Measurements from ENCODE around the gene ADARB1. TPM values are rescaled to one million over a fixed set of nuclear protein-coding genes. Genes with fewer than 3 reads are reported as not detected.

Gene ADARB1
- total and polyA plus RNA-seq, 8 donors = 3.2 to 33.9 (median 9.4) TPM

- 47 to 80% (median 57%) methylated on average over 3 of the region's 3 CpGs for WGBS, 5 donors
- Histone ChIP-seq H3K4me3 (no peak overlapping the region), H3K36me3 (peaks cover 20 to 78% (median 60%) of the 10 kb centered on the region in 4 donors), H3K27ac (peak overlapping the region in 1 of 5 donors; percentile 40), H3K4me1 (peaks cover 0 to 6% (median 0%) of the 10 kb centered on the region in 4 donors), H3K27me3 (no peaks in the 10 kb centered on the region), H3K9me3 (no peaks in the 10 kb centered on the region)
- TF ChIP-seq POLR2AphosphoS5 (IDR thresholded peaks at IDR 0.05) (no peak), EP300 (IDR thresholded peaks at IDR 0.05) (no peak), POLR2A (IDR thresholded peaks at IDR 0.05) (no peak), CTCF (IDR thresholded peaks at IDR 0.05) (no peak)
- no peak for DNase-seq
- intact Hi-C loops (cut with DNase I; ENCODE audit: low total_unique reads) = no loop called here
These were observed 134.7 kb downstream of the ADARB1 start for GRCh38 chr21:45209046-45209445.

GRCh38 chr21:45209685-45210284 lies 135.4 kb downstream of the ADARB1 start:
- intact Hi-C loops (cut with DNase I; ENCODE audit: low total_unique reads) = no loop called here
- TF ChIP-seq CTCF (IDR thresholded peaks at IDR 0.05) (no peak), POLR2AphosphoS5 (IDR thresholded peaks at IDR 0.05) (no peak), POLR2A (IDR thresholded peaks at IDR 0.05) (no peak), EP300 (IDR thresholded peaks at IDR 0.05) (no peak)
- WGBS, 5 donors = 79 to 90% (median 87%) methylated on average over 8 of the region's 8 CpGs
- DNase-seq = no peak
- peaks cover 0 to 6% (median 0%) of the 10 kb centered on the region in 4 donors for H3K4me1 ChIP-seq
- peak overlapping the region in 1 of 5 donors; percentile 40 for H3K27ac ChIP-seq
- H3K4me3 ChIP-seq = no peak overlapping the region
- no peaks in the 10 kb centered on the region for H3K27me3 ChIP-seq
- peaks cover 14 to 70% (median 52%) of the 10 kb centered on the region in 4 donors for H3K36me3 ChIP-seq
- no peaks in the 10 kb centered on the region for H3K9me3 ChIP-seq

- no peaks in the 10 kb centered on the region for H3K27me3 ChIP-seq
- WGBS, 5 donors = 94 to 97% (median 95%) methylated on average over 12 of the region's 12 CpGs
- H3K9me3 ChIP-seq = no peaks in the 10 kb centered on the region
- no peak for DNase-seq
- H3K4me1 ChIP-seq = peaks cover 0 to 6% (median 0%) of the 10 kb centered on the region in 4 donors
- H3K27ac ChIP-seq = no peak overlapping the region
- H3K4me3 ChIP-seq = no peak overlapping the region
- TF ChIP-seq POLR2AphosphoS5 (IDR thresholded peaks at IDR 0.05) (no peak), CTCF (IDR thresholded peaks at IDR 0.05) (no peak), POLR2A (IDR thresholded peaks at IDR 0.05) (no peak), EP300 (IDR thresholded peaks at IDR 0.05) (no peak)
- peaks cover 8 to 68% (median 47%) of the 10 kb centered on the region in 4 donors for H3K36me3 ChIP-seq
- intact Hi-C loops (cut with DNase I; ENCODE audit: low total_unique reads) = no loop called here
These were observed 136.1 kb downstream of the ADARB1 start for GRCh38 chr21:45210461-45210983.

- H3K4me3 ChIP-seq = no peak overlapping the region
- H3K36me3 ChIP-seq = peaks cover 8 to 60% (median 43%) of the 10 kb centered on the region in 4 donors
- 75 to 94% (median 86%) methylated on average over 9 of the region's 9 CpGs for WGBS, 5 donors
- no peak overlapping the region for H3K27ac ChIP-seq
- peaks cover 0 to 6% (median 0%) of the 10 kb centered on the region in 4 donors for H3K4me1 ChIP-seq
- H3K9me3 ChIP-seq = peaks cover 0 to 7% (median 0%) of the 10 kb centered on the region in 4 donors
- intact Hi-C loops (cut with DNase I; ENCODE audit: low total_unique reads) = no loop called here
- DNase-seq = no peak
- no peak for TF ChIP-seq POLR2AphosphoS5 (IDR thresholded peaks at IDR 0.05)
- no peak for TF ChIP-seq POLR2A (IDR thresholded peaks at IDR 0.05)
- no peak for TF ChIP-seq CTCF (IDR thresholded peaks at IDR 0.05)
- no peak for TF ChIP-seq EP300 (IDR thresholded peaks at IDR 0.05)
- H3K27me3 ChIP-seq = no peaks in the 10 kb centered on the region
These were observed 137.3 kb downstream of the ADARB1 start for GRCh38 chr21:45211661-45212060.

All from stomach (tissue), 9 donors.